ENCODE data around the gene ZFP28.

Gene ZFP28

DNA sequence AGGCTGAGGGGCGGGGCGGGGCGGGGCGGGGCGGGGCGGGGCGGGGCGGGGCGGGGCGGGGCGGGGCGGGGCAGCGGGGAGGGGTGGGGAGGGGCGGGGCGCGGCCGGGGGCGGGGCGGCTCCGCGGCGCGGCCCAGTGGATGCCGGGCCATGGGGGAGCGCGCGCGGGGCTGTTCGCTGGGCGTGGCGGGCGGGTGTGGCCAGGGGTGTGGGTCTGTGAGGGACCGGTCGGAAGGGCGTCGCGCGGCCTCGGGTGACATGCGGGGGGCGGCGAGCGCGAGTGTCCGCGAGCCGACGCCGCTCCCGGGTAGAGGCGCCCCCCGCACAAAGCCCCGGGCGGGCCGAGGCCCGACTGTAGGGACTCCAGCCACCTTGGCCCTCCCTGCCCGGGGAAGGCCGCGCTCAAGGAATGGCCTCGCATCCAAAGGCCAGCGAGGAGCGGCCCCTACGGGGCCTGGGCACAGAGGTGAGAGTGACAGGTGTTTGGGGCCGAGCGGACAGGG lies at the start of gene ZFP28:
TSS of gene ZFP28 (plus strand) at position 188 of the 503 bp plus-strand sequence. CDS start at position 259, 71 bp downstream.
- no peak for DNase-seq (ENCODE audit: low read depth)

DNA sequence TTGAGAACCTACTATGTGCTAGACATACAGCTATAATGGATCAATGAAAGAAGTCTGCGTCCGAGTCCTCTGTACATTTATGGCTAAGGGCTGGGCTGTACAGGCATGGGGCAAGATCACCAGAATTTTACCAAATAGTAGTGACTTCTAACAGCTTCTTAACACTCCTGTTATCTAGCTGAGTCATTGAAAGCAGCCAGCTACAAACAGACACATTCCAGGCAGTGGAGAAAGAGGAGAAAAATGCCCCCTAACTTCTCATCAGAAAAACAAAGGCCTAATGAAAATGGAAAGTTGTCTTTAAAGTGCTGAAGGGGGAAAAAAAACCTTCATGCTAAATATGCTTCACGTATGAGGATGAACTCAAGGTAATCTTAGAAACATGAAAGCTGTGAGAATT lies 47.3 kb upstream of the ZFP28 start:
- no peak for DNase-seq (ENCODE audit: low read depth)

DNA sequence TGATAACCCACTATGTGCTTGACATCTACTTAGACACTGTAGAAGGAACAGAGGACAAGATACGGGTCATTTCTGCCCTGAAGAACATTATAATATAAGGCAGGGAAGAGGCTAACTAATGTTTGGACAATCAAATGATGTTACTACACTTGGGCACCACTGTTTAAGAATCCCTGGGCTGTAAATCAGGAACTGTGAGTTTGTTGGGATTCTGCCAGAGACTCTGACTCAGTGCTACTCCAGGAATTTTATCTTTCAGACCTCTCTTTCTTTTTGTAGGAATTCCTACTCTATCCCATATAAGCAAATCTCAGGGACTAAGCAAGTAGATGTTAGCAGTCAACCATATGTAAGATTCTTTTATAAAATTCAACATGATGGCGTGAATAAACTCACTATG lies 34.2 kb upstream of the ZFP28 start:
- DNase-seq (ENCODE audit: low read depth): no peak

DNA sequence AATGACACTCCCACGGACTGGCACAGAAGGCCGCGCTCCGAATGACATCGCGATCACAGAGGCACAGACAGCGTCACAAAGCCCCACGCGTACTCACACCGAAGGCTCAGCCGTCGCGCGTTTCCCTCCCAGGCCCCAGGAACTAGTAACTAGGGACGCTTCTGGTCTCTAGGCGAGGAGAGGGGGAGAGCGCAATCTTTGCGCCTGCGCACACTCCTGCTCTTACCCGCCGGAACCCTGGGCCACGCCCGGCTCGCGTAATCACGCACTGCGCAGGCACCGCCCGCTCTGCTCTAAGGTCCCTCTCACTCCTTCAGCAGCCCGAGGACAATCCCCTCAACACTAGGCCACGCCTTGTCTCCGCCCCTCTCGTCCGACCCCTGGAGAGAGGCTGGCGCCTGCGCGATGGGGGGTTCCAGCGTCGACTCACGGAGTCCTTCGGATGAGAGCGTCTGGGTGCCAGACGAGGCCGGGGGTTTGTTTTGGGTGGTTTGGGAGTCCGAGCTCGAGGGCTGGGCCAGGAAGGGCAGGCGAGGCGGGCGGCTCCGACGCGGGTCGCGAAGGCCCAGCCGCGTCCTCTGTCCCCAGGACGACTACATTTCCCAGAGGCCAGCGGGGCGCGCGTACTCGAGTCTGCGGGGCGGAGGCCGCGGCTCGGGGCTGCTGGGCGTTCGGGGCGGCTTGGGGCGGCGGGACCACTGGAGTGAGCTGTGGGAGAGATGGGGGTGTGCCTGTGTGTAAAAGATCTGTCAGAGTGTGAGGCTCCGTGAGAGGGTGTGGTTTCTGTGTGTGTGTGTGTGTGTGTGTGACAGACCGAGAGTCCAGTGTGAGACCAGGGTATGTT lies 31.1 kb upstream of the ZFP28 start, which contains the start of gene ZNF471:
TSS of gene ZNF471 (plus strand) at position 410 of the 844 bp plus-strand sequence. CDS start 3,717 bp downstream, outside the sequence.
- peak; percentile 78 for DNase-seq (ENCODE audit: low read depth)

DNA sequence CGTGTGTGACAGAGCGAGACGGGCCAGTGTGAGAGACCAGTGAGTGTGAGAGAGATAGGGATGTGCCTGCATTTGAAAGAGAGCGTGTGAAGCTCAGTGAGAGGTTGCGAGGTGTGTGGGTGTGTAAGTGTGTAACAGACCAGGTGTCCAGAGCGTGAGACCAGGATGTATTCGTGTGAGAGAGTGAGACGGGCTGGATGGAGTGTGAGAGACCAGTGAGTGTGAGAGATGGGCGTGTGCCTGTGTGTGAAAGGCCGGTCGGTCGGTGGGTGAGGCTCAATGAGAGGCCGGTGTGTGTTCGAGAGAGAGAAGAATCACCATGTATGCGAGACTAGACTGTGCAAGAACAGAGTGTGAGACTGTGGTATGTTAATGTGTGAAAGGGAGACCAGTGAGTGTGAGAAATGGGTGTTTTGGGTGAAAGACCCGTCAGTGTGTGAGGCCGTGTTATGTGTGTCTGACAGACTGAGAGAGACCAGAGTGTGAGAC lies 30.4 kb upstream of the ZFP28 start:
- DNase-seq (ENCODE audit: low read depth): no peak

DNA sequence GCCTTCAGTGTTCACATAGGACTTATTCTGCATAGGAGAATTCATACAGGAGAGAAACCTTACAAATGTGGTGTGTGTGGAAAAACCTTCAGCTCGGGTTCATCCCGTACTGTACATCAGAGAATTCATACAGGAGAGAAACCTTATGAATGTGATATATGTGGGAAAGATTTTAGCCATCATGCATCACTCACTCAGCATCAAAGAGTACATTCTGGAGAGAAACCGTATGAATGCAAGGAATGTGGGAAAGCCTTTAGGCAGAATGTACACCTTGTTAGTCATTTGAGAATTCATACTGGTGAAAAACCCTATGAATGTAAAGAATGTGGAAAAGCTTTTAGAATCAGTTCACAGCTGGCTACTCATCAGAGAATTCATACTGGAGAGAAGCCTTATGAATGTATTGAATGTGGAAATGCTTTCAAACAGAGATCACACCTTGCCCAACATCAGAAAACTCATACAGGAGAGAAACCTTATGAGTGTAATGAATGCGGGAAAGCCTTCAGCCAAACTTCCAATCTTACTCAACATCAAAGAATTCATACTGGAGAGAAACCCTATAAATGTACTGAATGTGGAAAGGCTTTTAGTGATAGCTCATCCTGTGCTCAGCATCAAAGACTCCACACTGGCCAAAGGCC lies 13.4 kb upstream of the ZFP28 start:
- no peak for DNase-seq (ENCODE audit: low read depth)

DNA sequence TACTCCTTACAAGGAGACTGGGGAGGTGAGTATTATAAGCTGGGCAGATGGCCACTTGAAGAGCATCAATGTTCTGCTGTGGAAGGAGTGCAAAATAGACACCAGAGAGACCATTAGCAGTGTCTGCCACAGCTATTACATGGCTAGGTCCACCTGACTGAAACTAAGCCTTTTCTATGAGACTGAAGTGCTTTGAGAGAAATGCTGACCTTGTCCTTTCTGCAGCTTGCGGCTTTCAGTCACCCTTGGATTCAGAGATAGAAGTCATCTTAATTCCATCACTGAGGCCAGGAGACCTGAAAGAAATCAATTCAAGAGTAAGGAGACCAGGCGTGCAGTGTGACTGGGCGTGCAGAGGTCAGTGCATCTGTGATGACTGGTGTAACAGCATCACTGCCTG lies 1.3 kb upstream of the ZFP28 start:
- no peak for DNase-seq (ENCODE audit: low read depth)

DNA sequence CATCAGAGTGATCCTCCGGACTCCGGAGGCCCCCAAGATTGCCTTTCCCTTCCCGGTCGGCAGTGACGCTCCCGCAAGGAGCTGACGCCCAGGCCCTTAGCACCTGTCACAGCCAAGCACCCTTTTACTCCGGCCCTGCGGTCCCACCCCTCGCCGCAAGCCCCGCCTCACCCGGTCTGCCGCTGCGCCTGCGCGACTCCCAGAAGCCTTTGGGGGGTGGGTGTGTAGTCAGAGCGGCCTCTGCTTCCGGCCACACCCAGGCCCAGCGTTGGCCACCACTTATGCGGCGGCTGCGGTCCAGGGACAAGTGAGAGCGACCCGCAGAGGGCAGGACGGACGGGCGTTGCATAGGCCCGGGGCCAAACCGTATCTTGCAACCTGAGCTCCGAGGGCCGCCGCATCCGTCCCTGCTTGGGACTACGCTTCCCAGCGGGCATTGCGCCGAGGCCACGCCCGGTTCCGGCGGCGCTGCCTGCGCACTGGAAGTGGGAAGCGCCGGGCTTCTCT lies 441 bp upstream of the ZFP28 start:
- DNase-seq (ENCODE audit: low read depth): peak; percentile 77

DNA sequence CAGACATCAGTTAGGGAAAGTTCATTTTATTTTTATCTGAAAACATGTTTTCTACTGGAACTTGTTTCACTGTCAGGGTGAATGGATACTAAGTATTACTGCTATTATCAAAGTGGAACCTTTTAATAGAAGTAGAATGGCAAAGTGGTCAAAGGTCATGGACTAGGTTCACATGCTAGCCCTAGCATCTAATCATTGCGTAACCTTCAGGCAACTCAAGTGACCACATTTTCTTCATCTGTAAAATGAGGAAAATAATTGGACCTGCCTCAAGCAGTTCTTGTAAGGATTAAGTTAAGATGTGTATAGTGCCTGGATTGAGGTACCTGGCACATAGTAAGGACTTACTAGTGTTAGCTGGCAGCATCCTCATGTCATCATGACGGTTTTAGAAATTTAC lies 5.0 kb downstream of the ZFP28 start:
- DNase-seq (ENCODE audit: low read depth): no peak

DNA sequence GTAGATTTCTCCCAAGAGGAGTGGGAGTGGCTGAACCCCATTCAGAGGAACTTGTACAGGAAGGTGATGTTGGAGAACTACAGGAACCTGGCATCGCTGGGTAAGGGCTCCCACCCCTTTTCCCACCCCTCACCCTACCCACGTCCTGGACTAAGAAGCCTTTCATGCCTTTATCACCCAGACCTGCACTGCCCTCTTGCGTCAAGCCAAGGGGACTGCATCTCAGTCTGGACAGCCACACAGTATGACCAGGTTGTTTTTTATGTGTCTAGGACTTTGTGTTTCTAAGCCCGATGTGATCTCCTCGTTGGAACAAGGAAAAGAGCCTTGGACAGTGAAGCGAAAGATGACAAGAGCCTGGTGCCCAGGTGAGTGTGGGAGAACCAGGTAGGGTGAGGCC lies 8.8 kb downstream of the ZFP28 start:
- no peak for DNase-seq (ENCODE audit: low read depth)

DNA sequence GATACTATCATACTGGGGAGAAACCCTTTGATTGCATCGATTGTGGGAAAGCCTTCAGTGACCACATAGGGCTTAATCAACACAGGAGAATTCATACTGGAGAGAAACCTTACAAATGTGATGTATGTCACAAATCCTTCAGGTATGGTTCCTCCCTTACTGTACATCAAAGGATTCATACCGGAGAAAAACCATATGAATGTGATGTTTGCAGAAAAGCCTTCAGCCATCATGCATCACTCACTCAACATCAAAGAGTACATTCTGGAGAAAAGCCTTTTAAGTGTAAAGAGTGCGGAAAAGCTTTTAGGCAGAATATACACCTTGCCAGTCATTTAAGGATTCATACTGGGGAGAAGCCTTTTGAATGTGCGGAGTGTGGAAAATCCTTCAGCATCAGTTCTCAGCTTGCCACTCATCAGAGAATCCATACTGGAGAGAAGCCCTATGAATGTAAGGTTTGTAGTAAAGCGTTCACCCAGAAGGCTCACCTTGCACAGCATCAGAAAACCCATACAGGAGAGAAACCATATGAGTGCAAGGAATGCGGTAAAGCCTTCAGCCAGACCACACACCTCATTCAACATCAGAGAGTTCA lies 15.6 kb downstream of the ZFP28 start:
- DNase-seq (ENCODE audit: low read depth): no peak

DNA sequence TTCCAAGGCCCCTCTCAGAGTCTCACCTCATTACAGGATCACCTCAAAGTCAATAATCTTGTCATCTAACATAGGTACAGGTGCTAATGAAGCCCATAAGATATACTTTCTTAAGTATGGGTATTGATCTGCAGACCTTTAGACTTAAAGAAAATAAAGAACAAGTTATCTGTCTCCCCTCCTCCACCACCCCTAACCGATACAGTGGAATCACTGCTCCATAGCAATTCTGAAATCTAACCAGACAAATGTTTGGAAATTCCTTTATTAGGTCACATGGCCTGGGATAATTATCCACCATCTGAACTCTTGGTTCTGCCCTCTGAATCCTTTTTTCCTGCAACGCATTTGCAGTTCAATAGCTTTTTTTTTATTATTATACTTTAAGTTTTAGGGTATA lies 24.0 kb downstream of the ZFP28 start:
- DNase-seq (ENCODE audit: low read depth): no peak

DNA sequence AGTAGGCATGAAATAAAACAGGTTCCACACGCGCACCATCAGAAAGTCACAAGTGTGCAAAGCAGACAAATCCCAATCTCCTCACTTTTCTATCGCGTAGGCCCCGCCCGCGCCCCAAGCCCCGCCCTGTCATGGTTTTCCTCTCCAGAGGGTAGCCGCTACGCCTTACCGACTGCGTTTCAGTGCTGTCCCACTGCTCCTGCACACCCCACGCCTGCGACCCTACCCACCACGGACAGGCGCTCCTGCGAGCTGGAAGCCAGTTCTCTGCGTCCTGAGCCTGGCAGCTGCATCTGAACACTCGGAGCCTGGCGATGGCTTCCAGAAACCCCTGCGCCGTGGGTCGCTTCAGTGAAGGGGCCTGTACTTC lies 28.1 kb downstream of the ZFP28 start:
- DNase-seq (ENCODE audit: low read depth): no peak

DNA sequence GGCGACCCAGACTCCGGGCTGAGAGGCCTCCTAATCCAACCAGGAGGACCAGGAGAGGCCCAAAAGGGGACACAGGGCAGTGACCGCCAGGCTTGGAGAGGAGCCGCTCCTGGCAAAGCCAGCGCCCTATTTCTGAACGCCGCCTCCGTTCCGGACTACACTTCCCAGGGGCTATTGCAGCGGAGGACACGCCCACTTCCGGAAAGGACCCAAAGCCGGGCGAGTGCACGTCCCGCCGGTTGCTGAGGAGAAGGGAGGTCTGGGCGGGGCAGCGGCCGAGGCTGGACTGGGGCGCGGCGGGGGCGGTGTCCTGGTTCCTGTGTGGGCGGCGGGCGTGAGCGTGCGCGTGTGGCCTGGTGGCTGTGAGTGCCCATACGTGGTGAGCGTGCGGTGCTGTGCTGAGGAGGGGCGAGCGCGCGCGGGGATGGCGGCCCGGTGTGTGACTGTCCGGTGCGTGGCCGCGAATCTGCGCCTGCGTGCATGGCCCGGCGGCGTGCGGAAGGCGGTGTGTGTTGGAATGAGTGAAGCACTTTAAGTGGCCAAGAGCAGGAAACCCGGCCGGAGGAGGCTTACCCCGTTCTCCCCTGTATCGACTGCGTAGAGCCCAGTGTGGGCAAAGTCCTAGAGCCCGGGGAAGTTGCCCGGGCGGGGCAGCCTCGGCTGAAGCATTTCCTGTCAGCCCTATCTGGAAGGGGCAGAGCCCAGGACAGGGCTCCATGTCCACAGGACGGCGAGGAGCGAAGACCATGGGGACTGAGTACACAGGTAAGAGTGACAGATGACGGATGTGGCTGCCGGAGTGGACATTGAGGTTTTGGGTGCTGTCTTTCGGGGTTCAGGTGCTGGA lies 28.7 kb downstream of the ZFP28 start, which contains the start of gene ZNF470:
TSS of gene ZNF470 (plus strand) at position 195 of the 847 bp plus-strand sequence. CDS start 2,844 bp downstream, outside the sequence.
- DNase-seq (ENCODE audit: low read depth): peak; percentile 83

DNA sequence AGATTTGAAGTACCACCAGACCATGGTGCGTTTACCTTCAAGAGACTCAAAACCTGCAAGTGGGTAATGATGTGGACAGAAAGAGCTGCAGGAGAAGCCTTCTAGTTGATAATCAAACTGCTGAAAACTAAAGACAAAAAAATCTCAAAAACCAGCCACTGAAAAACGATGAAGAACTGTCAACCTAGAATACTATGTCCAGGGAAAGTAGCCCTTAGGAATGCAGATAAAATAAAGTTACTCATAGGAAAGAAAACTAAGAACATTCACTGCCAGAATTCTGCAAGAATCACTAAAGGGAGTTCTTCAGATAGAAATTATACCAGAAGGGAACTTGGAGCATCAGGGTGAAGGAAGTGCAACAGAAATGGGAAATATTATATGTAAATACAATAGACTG lies 33.8 kb downstream of the ZFP28 start:
- no peak for DNase-seq (ENCODE audit: low read depth)

DNA sequence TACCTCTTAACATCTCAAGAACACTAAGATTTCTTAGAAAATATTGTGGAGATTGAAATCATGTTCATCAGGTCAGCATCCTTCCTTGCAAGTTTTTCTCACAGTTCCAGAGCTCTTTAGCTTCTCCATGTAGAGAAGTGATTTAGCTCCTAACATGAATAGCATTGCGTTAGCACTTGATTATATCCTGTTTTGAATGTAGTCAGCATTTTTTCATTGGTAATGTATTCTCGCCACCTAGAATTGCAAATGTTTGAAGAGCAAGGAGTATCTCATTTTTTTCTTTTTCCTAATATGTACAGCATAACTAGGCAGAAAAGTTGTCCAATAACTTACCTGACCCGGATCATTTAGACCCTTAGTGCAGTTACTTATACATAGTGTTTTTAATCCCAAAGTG lies 35.2 kb downstream of the ZFP28 start:
- no peak for DNase-seq (ENCODE audit: low read depth)

DNA sequence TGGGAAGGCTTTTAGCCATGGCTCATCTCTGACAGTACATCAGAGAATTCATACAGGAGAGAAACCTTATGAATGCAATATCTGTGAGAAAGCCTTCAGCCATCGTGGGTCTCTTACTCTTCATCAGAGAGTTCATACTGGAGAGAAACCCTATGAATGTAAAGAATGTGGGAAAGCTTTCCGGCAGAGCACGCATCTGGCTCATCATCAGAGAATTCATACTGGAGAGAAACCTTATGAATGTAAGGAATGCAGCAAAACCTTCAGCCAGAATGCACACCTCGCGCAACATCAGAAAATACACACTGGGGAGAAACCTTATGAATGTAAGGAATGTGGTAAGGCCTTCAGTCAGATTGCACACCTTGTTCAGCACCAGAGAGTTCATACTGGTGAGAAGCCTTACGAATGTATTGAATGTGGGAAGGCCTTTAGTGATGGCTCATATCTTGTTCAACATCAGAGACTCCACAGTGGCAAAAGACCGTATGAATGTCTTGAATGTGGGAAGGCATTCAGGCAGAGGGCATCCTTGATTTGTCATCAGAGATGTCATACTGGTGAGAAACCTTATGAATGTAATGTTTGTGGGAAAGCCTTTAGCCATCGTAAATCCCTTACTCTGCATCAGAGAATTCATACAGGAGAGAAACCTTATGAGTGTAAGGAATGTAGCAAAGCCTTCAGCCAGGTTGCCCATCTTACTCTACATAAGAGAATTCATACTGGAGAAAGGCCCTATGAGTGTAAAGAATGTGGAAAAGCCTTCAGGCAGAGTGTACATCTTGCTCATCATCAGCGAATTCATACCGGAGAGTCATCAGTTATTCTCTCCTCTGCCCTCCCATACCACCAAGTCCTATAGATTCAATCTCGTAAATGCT lies 39.2 kb downstream of the ZFP28 start:
- DNase-seq (ENCODE audit: low read depth): no peak

DNA sequence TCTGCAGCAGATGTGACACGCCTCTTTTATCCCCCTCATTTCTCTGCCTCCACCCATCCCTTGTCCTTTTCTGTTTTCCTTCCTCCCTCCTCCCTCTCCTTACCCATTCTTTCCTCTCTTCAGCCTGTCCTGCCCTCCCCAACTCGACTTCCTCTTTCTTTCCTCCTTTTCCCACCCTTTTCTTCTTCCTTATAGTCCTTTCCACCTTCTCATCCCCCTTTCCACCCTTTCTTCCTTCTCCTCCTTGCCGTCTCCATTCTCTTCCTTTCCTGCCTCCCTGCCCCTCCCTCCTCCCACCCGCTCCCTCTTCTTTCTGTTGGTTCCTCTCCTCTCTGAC lies 55.7 kb downstream of the ZFP28 start:
- no peak for DNase-seq (ENCODE audit: low read depth)

DNA sequence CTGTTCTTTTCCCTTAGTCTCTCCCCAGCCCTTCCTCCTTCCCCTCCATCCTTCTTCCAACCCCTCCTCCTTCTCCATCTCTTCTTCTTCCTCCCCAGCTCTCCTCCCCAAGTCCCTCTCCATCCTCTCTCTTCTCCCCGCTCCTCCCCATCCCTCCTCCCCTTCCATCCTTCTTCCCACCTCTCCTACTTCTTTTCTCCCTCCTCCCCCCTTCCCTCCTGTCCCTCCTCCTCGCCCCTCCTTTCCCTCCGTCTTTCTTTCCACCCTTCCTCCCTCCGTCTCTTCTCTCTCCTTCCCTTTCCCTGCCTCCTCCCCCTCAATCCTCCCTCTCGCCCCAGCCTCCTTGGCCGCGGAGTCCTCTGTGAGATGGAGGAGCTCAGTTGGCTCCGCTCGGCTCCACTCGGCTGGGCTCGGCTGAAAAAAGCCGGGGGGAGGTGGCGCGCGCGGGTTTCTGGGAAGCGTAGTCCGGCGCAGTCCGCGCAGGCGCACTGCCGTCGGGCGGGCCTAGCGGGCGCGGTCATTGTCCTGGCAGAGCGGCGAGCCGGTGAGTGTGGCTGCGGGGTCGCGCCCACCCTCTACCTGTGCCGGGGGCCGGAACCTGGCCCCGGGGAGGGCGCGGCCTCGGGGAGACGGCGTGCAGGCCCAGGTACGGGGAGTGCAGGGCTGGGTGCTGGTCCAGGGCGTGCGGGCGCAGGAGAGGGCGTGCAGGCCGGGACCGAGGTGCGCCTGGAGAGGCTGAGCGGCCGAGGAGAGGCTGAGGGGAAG lies 56.2 kb downstream of the ZFP28 start, which contains the start of gene ZNF71:
TSS of gene ZNF71 (plus strand) at position 520 of the 765 bp plus-strand sequence. CDS start 6,257 bp downstream, outside the sequence.
- peak; percentile 79 for DNase-seq (ENCODE audit: low read depth)

DNA sequence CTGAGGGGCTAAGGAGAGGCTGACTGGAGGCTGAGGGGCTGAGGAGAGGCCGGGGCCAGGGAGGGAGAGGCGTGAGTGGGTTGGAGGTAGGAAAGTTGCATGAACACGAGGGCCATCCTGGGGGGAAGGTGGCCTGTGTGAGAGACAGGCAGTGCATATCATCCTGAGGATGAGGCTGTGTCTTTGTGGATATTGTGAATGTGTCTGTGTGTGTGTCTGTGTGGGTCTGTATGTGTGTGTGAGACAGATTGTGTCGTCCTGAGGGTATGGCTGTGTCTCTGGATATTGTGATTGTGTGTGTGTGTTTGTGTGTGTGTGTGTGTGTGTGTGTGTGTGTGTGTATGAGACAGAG lies 56.8 kb downstream of the ZFP28 start:
- no peak for DNase-seq (ENCODE audit: low read depth)
